Hippocampal formation (tissue), 2 donors: ENCODE measurements around the gene STK32A.
"Not testable (repeated sequence)": the region's sequence is repeated elsewhere in the genome, so short reads cannot be mapped to it uniquely, and the experiment has no call there.

Experiments
- DNase-seq, 2 donors: peaks; one replicate each; lab custom pipeline; 2025; lab: John Stamatoyannopoulos, UW

Gene STK32A

GRCh38 chr5:147346006-147346561 is 111.3 kb downstream of the STK32A start:
- no peak for DNase-seq

- no peak for DNase-seq
These were observed 113.2 kb downstream of the STK32A start for GRCh38 chr5:147348046-147348445.

- no peak for DNase-seq
These were observed 113.6 kb downstream of the STK32A start for GRCh38 chr5:147348451-147348850.

GRCh38 chr5:147349241-147349640 is 114.4 kb downstream of the STK32A start:
- no peak for DNase-seq

GRCh38 chr5:147359101-147359500 is 124.3 kb downstream of the STK32A start:
- no peak for DNase-seq

GRCh38 chr5:147359581-147359980 is 124.8 kb downstream of the STK32A start:
- no peak for DNase-seq

- no peak for DNase-seq
These were observed 126.0 kb downstream of the STK32A start for GRCh38 chr5:147360816-147361215.

GRCh38 chr5:147361441-147362175 is 126.8 kb downstream of the STK32A start:
- no peak for DNase-seq

- not testable (repeated sequence) for DNase-seq
These were observed 132.6 kb downstream of the STK32A start for GRCh38 chr5:147367381-147367780.

GRCh38 chr5:147369742-147370374 is 135.0 kb downstream of the STK32A start:
- peak in 1 of 2 donors; percentile 60 for DNase-seq

- no peak for DNase-seq
These were observed 136.5 kb downstream of the STK32A start for GRCh38 chr5:147371290-147371689.

- no peak for DNase-seq
These were observed 137.4 kb downstream of the STK32A start for GRCh38 chr5:147372191-147372590.

- no peak for DNase-seq
These were observed 138.5 kb downstream of the STK32A start for GRCh38 chr5:147373328-147373727.

GRCh38 chr5:147375151-147375550 is 140.3 kb downstream of the STK32A start:
- DNase-seq = no peak

- DNase-seq = no peak
These were observed 142.9 kb downstream of the STK32A start for GRCh38 chr5:147377682-147378081.

GRCh38 chr5:147381555-147381954 is 146.7 kb downstream of the STK32A start:
- no peak for DNase-seq

GRCh38 chr5:147382776-147383175 is 147.9 kb downstream of the STK32A start:
- DNase-seq = no peak

- no peak for DNase-seq
These were observed 149.7 kb downstream of the STK32A start for GRCh38 chr5:147384346-147385193.

GRCh38 chr5:147387109-147387508 is 152.3 kb downstream of the STK32A start:
- no peak for DNase-seq

- no peak for DNase-seq
These were observed 153.6 kb downstream of the STK32A start for GRCh38 chr5:147388184-147389108.

GRCh38 chr5:147390654-147391225 is 155.9 kb downstream of the STK32A start:
- no peak for DNase-seq
